ENCODE measurements around the gene HSPA6. TPM values are rescaled to one million over a fixed set of nuclear protein-coding genes. Genes with fewer than 3 reads are reported as not detected.
"Not testable (repeated sequence)": the region's sequence is repeated elsewhere in the genome, so short reads cannot be mapped to it uniquely, and the experiment has no call there.

Gene HSPA6
- total RNA-seq, 2 donors from 2014 or later = 0.37 to 0.41 TPM

GRCh38 chr1:161513448-161513780, 10.9 kb upstream of the HSPA6 start:
- not testable (repeated sequence) for H3K4me1 Mint-ChIP-seq; H3K27ac Mint-ChIP-seq; H3K36me3 Mint-ChIP-seq (ENCODE audit: low read depth); ATAC-seq (replicated peaks); H3K4me3 Mint-ChIP-seq; H3K9me3 Mint-ChIP-seq; H3K27me3 Mint-ChIP-seq

GRCh38 chr1:161513953-161514352, 10.4 kb upstream of the HSPA6 start:
- H3K9me3 Mint-ChIP-seq; H3K4me1 Mint-ChIP-seq; ATAC-seq (replicated peaks); H3K27ac Mint-ChIP-seq; H3K4me3 Mint-ChIP-seq; H3K27me3 Mint-ChIP-seq; H3K36me3 Mint-ChIP-seq (ENCODE audit: low read depth): not testable (repeated sequence)

- not testable (repeated sequence) for H3K27me3 Mint-ChIP-seq; ATAC-seq (replicated peaks); H3K9me3 Mint-ChIP-seq; H3K4me1 Mint-ChIP-seq
- Mint-ChIP-seq H3K36me3 (ENCODE audit: low read depth) (peaks cover 11% of the 10 kb centered on the region), H3K27ac (peak overlapping the region; percentile 100), H3K4me3 (peak overlapping the region; percentile 81)
Observed at GRCh38 chr1:161523041-161523816, 1.1 kb upstream of the HSPA6 start.

- H3K4me1 Mint-ChIP-seq, H3K27me3 Mint-ChIP-seq, H3K27ac Mint-ChIP-seq, H3K9me3 Mint-ChIP-seq: not testable (repeated sequence)
- Mint-ChIP-seq H3K36me3 (ENCODE audit: low read depth) (peaks cover 11% of the 10 kb centered on the region), H3K4me3 (peak overlapping the region; percentile 81)
- peak; percentile 35 for ATAC-seq (replicated peaks)
Observed at GRCh38 chr1:161524742-161525291, 477 bp downstream of the HSPA6 start.

- Mint-ChIP-seq H3K4me3 (peak overlapping the region; percentile 81), H3K36me3 (ENCODE audit: low read depth) (peaks cover 16% of the 10 kb centered on the region), H3K4me1 (peaks cover 10% of the 10 kb centered on the region)
- H3K27ac Mint-ChIP-seq; ATAC-seq (replicated peaks); H3K27me3 Mint-ChIP-seq; H3K9me3 Mint-ChIP-seq: not testable (repeated sequence)
Observed at GRCh38 chr1:161525321-161525720, 981 bp downstream of the HSPA6 start.

GRCh38 chr1:161525918-161526317, 1.6 kb downstream of the HSPA6 start:
- H3K4me3 Mint-ChIP-seq; H3K9me3 Mint-ChIP-seq; H3K27ac Mint-ChIP-seq; ATAC-seq (replicated peaks); H3K27me3 Mint-ChIP-seq: not testable (repeated sequence)
- peaks cover 14% of the 10 kb centered on the region for H3K4me1 Mint-ChIP-seq
- H3K36me3 Mint-ChIP-seq (ENCODE audit: low read depth) = peaks cover 22% of the 10 kb centered on the region

- H3K4me3 Mint-ChIP-seq; H3K27me3 Mint-ChIP-seq; H3K9me3 Mint-ChIP-seq; ATAC-seq (replicated peaks); H3K27ac Mint-ChIP-seq: not testable (repeated sequence)
- Mint-ChIP-seq H3K4me1 (peaks cover 12% of the 10 kb centered on the region), H3K36me3 (ENCODE audit: low read depth) (peaks cover 23% of the 10 kb centered on the region)
Observed at GRCh38 chr1:161528550-161528949, 4.2 kb downstream of the HSPA6 start.

- ATAC-seq (replicated peaks); H3K9me3 Mint-ChIP-seq; H3K27me3 Mint-ChIP-seq; H3K4me1 Mint-ChIP-seq: not testable (repeated sequence)
- Mint-ChIP-seq H3K4me3 (peak overlapping the region; percentile 91), H3K36me3 (ENCODE audit: low read depth) (peaks cover 15% of the 10 kb centered on the region), H3K27ac (peak overlapping the region; percentile 99)
Observed at GRCh38 chr1:161529463-161530104, 5.2 kb downstream of the HSPA6 start.

- H3K9me3 Mint-ChIP-seq, H3K4me1 Mint-ChIP-seq, H3K27me3 Mint-ChIP-seq: not testable (repeated sequence)
- Mint-ChIP-seq H3K4me3 (peak overlapping the region; percentile 91), H3K27ac (peak overlapping the region; percentile 99), H3K36me3 (ENCODE audit: low read depth) (peaks cover 15% of the 10 kb centered on the region)
- ATAC-seq (replicated peaks) = peak; percentile 59
Observed at GRCh38 chr1:161530158-161530557, 5.8 kb downstream of the HSPA6 start.

- H3K27me3 Mint-ChIP-seq, H3K4me1 Mint-ChIP-seq, H3K9me3 Mint-ChIP-seq: not testable (repeated sequence)
- Mint-ChIP-seq H3K4me3 (peak overlapping the region; percentile 91), H3K27ac (peak overlapping the region; percentile 99), H3K36me3 (ENCODE audit: low read depth) (peaks cover 15% of the 10 kb centered on the region)
- ATAC-seq (replicated peaks) = peak; percentile 88
Observed at GRCh38 chr1:161530671-161531641, 6.6 kb downstream of the HSPA6 start.

- Mint-ChIP-seq H3K4me3 (peak overlapping the region; percentile 32), H3K27ac (no peak overlapping the region)
- ATAC-seq (replicated peaks) = no peak
Observed at GRCh38 chr1:161531986-161532643, 7.8 kb downstream of the HSPA6 start.

GRCh38 chr1:161532644-161533567, 8.6 kb downstream of the HSPA6 start:
- not testable (repeated sequence) for H3K9me3 Mint-ChIP-seq; H3K27me3 Mint-ChIP-seq; ATAC-seq (replicated peaks); H3K4me1 Mint-ChIP-seq; H3K27ac Mint-ChIP-seq
- Mint-ChIP-seq H3K36me3 (ENCODE audit: low read depth) (peaks cover 15% of the 10 kb centered on the region), H3K4me3 (peak overlapping the region; percentile 32)

More at GRCh38 chr1:161531986-161532643, 7.8 kb downstream of the HSPA6 start:
- Mint-ChIP-seq H3K36me3 (ENCODE audit: low read depth) (peaks cover 15% of the 10 kb centered on the region), H3K27me3 (no peaks in the 10 kb centered on the region), H3K9me3 (no peaks in the 10 kb centered on the region), H3K4me1 (peaks cover 9% of the 10 kb centered on the region)

- not testable (repeated sequence) for H3K4me3 Mint-ChIP-seq; H3K27me3 Mint-ChIP-seq; H3K27ac Mint-ChIP-seq; ATAC-seq (replicated peaks); H3K9me3 Mint-ChIP-seq
- peaks cover 25% of the 10 kb centered on the region for H3K4me1 Mint-ChIP-seq
- H3K36me3 Mint-ChIP-seq (ENCODE audit: low read depth) = peaks cover 15% of the 10 kb centered on the region
Observed at GRCh38 chr1:161537068-161537669, 12.8 kb downstream of the HSPA6 start.

All from activated T-helper 17 cell treated with anti-CD3 and anti-CD28 coated beads, Interleukin-2, amount 50 U/mL, for 72 hours (primary cell).